ENCODE measurements around the gene FCAMR.

The FCAMR gene

GRCh38 chr1:206944703-206945102 is 25.6 kb downstream of the FCAMR start:
- H3K4me3 ChIP-seq (ENCODE audit: control insufficient read depth, low read depth, low read length): no peak overlapping the region
- DNase-seq (ENCODE audit: low read depth): no peak
- TF ChIP-seq CTCF (IDR thresholded peaks at IDR 0.05; ENCODE audit: control insufficient read depth, insufficient read depth, low read depth, low read length, missing control alignments): no peak

GRCh38 chr1:206941766-206942418 is 28.4 kb downstream of the FCAMR start:
- DNase-seq (ENCODE audit: low read depth): no peak
- no peak overlapping the region for H3K4me3 ChIP-seq (ENCODE audit: control insufficient read depth, low read depth, low read length)
- TF ChIP-seq CTCF (IDR thresholded peaks at IDR 0.05; ENCODE audit: control insufficient read depth, insufficient read depth, low read depth, low read length, missing control alignments): no peak

DNA sequence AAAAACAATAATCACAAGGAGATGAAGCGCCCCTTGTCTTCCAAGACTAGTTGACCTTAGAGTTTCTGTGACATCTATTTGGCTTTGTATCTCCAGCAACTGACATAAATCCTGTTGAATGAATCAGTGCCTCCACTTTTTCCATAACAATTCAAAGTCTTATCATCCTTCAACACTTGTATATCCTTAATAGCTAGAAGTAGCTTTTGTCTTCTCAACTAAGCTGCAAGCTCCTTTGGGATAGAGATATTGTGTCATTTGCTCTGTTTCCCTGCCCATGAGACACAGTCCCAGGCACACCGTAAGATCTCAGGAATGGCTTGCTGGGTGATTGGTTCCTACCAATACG is 29.7 kb downstream of the FCAMR start:
- no peak overlapping the region for H3K4me3 ChIP-seq (ENCODE audit: control insufficient read depth, low read depth, low read length)
- no peak for TF ChIP-seq CTCF (IDR thresholded peaks at IDR 0.05; ENCODE audit: control insufficient read depth, insufficient read depth, low read depth, low read length, missing control alignments)
- no peak for DNase-seq (ENCODE audit: low read depth)

DNA sequence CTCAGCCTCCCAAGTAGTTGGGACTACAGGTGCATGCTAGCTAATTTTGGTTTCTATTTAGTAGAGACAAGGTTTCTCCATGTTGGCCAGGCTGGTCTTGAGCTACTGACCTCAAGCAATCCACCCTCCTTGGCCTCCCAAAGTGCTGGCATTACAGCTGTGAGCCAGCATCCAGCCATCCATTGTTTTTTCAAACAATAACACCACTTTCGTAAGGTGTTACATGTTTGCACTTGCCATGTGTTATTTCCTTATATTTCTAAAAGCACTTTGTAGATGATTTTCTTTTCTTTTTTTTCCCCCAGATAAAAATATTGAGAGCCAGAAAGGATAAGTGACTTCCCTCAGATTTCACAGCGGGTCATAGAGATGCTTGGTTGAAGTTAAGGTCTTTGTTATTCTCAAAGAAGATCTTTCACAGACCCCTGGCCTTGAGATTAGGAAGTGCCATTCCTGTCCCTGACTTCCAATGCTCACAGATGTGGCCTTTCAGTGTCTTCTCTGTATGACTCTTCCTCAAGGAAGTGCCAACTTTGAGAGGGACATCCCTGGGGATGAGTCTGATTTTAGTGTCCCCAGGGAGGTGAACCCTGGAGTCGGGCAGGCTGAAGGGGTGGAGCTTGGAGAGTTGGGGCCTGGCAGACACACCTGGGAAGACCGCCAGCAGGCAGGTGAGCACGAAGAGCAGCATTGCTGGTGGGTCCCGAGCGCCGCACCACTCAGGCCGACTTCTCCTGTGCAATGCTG is 30.2 kb downstream of the FCAMR start:
- no peak overlapping the region for H3K4me3 ChIP-seq (ENCODE audit: control insufficient read depth, low read depth, low read length)
- TF ChIP-seq CTCF (IDR thresholded peaks at IDR 0.05; ENCODE audit: control insufficient read depth, insufficient read depth, low read depth, low read length, missing control alignments): no peak
- DNase-seq (ENCODE audit: low read depth): no peak

DNA sequence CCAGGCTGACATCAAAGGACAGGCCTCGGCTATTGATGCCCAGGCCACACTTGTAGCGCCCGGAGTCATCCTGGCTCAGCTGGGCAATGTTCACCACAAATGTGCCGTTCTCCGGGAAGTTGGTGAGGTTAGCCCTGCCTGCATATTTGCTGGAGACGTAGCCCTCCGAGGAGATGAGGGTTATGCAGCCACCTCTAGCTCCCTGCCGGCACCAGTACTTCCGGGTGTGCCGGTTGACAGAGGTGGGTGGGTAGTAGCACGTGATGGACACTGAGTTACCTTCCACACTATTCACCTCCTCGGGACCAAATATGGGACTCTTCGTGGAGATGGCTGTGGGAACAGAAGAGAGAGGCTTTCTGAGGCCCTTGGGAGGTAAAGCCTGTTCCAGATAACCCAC is 31.1 kb downstream of the FCAMR start:
- no peak overlapping the region for H3K4me3 ChIP-seq (ENCODE audit: control insufficient read depth, low read depth, low read length)
- DNase-seq (ENCODE audit: low read depth): no peak
- TF ChIP-seq CTCF (IDR thresholded peaks at IDR 0.05; ENCODE audit: control insufficient read depth, insufficient read depth, low read depth, low read length, missing control alignments): no peak

GRCh38 chr1:206937425-206937824 is 32.8 kb downstream of the FCAMR start:
- no peak overlapping the region for H3K4me3 ChIP-seq (ENCODE audit: control insufficient read depth, low read depth, low read length)
- no peak for DNase-seq (ENCODE audit: low read depth)
- no peak for TF ChIP-seq CTCF (IDR thresholded peaks at IDR 0.05; ENCODE audit: control insufficient read depth, insufficient read depth, low read depth, low read length, missing control alignments)
